IPS-NIHi7 (cell line): ENCODE results near the gene CCDC134.
"Not testable (repeated sequence)": the region's sequence is repeated elsewhere in the genome, so short reads cannot be mapped to it uniquely, and the experiment has no call there.

ENCODE experiments used
- DNase-seq: peaks from one replicate; pipeline ENCODE4 v3.0.0; 2012; ENCODE audit warnings: mixed read lengths; ENCODE audit errors: extremely low spot score

The CCDC134 gene

GRCh38 chr22:41844036-41844435 lies 43.6 kb downstream of the CCDC134 start:
- DNase-seq: no peak

- DNase-seq: no peak
These were observed 44.0 kb downstream of the CCDC134 start for GRCh38 chr22:41844513-41844912.

- no peak for DNase-seq
These were observed 45.1 kb downstream of the CCDC134 start for GRCh38 chr22:41845380-41846267.

GRCh38 chr22:41846268-41846987 lies 45.9 kb downstream of the CCDC134 start:
- DNase-seq: no peak

- no peak for DNase-seq
These were observed 46.8 kb downstream of the CCDC134 start for GRCh38 chr22:41847300-41847699.

GRCh38 chr22:41848468-41848867 lies 48.0 kb downstream of the CCDC134 start:
- DNase-seq: no peak

- DNase-seq: no peak
These were observed 56.0 kb downstream of the CCDC134 start for GRCh38 chr22:41856469-41856868.

- peak; percentile 83 for DNase-seq
These were observed 56.8 kb downstream of the CCDC134 start for GRCh38 chr22:41857155-41857859.

- DNase-seq: no peak
These were observed 57.4 kb downstream of the CCDC134 start for GRCh38 chr22:41857860-41858199.

GRCh38 chr22:41862160-41862529 lies 61.7 kb downstream of the CCDC134 start:
- DNase-seq: no peak

GRCh38 chr22:41862530-41863266 lies 62.2 kb downstream of the CCDC134 start:
- no peak for DNase-seq

GRCh38 chr22:41863472-41863871 lies 63.0 kb downstream of the CCDC134 start:
- DNase-seq: no peak

- DNase-seq: no peak
These were observed 68.1 kb downstream of the CCDC134 start for GRCh38 chr22:41868556-41868955.

GRCh38 chr22:41870081-41870480 lies 69.6 kb downstream of the CCDC134 start:
- not testable (repeated sequence) for DNase-seq

- DNase-seq: no peak
These were observed 70.3 kb downstream of the CCDC134 start for GRCh38 chr22:41870786-41871185.

- no peak for DNase-seq
These were observed 72.9 kb downstream of the CCDC134 start for GRCh38 chr22:41873391-41873790.

- DNase-seq: no peak
These were observed 73.6 kb downstream of the CCDC134 start for GRCh38 chr22:41874090-41874489.

GRCh38 chr22:41875531-41876270 lies 75.2 kb downstream of the CCDC134 start:
- DNase-seq: no peak
